Astrocyte (in vitro differentiated cells and primary cell): ENCODE data around the gene POLR2L. TPM values are rescaled to one million over a fixed set of nuclear protein-coding genes. Genes with fewer than 3 reads are reported as not detected.

Source experiments
- DNase-seq: peaks from one replicate; pipeline ENCODE4 v3.0.0-alpha.2; 2010; ENCODE audit warnings: low read depth
- FAIRE-seq: peaks from 2 replicates; lab custom pipeline; 2011; peaks lifted over from hg19 to GRCh38; lab: Jason Lieb, UNC
- H2AFZ ChIP-seq: 2 replicates; pipeline ENCODE4 v1.6.0; 2012; ENCODE audit warnings: low read depth, low read length, inconsistent platforms
- H3K27ac ChIP-seq: 2 replicates; pipeline ENCODE4 v1.5.1; 2011; ENCODE audit warnings: low read depth, low read length, inconsistent platforms
- H3K27me3 ChIP-seq: 2 replicates; pipeline ENCODE4 v1.6.0; 2011; ENCODE audit warnings: low read length, inconsistent platforms; ENCODE audit not compliant: insufficient read depth
- H3K36me3 ChIP-seq: 2 replicates; pipeline ENCODE4 v1.5.1; 2011; ENCODE audit warnings: low read length, inconsistent platforms; ENCODE audit not compliant: insufficient read depth
- H3K4me1 ChIP-seq: 2 replicates; pipeline ENCODE4 v1.5.1; 2011; ENCODE audit warnings: low read length, inconsistent platforms; ENCODE audit not compliant: insufficient read depth
- H3K4me2 ChIP-seq: 2 replicates; pipeline ENCODE4 v1.6.0; 2012; ENCODE audit warnings: low read length, inconsistent platforms
- H3K4me3 ChIP-seq: 2 replicates; pipeline ENCODE4 v1.5.1; 2011; ENCODE audit warnings: low read depth, mild to moderate bottlenecking, low read length, inconsistent platforms; ENCODE audit not compliant: insufficient read depth
- H3K79me2 ChIP-seq: 2 replicates; pipeline ENCODE4 v1.6.0; 2012; ENCODE audit warnings: mild to moderate bottlenecking, low read length, inconsistent platforms; ENCODE audit not compliant: insufficient read depth
- H3K9ac ChIP-seq: 2 replicates; pipeline ENCODE4 v1.6.0; 2012; ENCODE audit warnings: mild to moderate bottlenecking, low read length, inconsistent platforms
- H3K9me3 ChIP-seq: 2 replicates; pipeline ENCODE4 v1.5.1; 2012; ENCODE audit warnings: low read depth, mild to moderate bottlenecking, low read length, inconsistent platforms; ENCODE audit not compliant: insufficient read depth
- H4K20me1 ChIP-seq: 2 replicates; pipeline ENCODE4 v1.6.0; 2012; ENCODE audit warnings: low read length, inconsistent platforms; ENCODE audit not compliant: insufficient read depth
- H3K27ac Mint-ChIP-seq: one replicate; pipeline ENCODE4 v1.8.0; 2021; ENCODE audit warnings: mild to moderate bottlenecking, mixed read lengths; ENCODE audit not compliant: unreplicated experiment
- H3K27me3 Mint-ChIP-seq: one replicate; pipeline ENCODE4 v1.8.0; 2021; ENCODE audit warnings: low read depth, mixed read lengths; ENCODE audit not compliant: unreplicated experiment
- H3K36me3 Mint-ChIP-seq: one replicate; pipeline ENCODE4 v1.8.0; 2021; ENCODE audit warnings: low read depth, mixed read lengths; ENCODE audit not compliant: unreplicated experiment
- H3K4me1 Mint-ChIP-seq: one replicate; pipeline ENCODE4 v1.8.0; 2021; ENCODE audit warnings: low read depth, mixed read lengths; ENCODE audit not compliant: unreplicated experiment
- H3K4me3 Mint-ChIP-seq: one replicate; pipeline ENCODE4 v1.8.0; 2021; ENCODE audit warnings: mild to moderate bottlenecking, moderate library complexity, mixed read lengths; ENCODE audit not compliant: unreplicated experiment
- H3K9me3 Mint-ChIP-seq: one replicate; pipeline ENCODE4 v1.8.0; 2021; ENCODE audit warnings: mild to moderate bottlenecking, mixed read lengths; ENCODE audit not compliant: unreplicated experiment
- EZH2 ChIP-seq: IDR thresholded peaks from 2 replicates; pipeline ENCODE4 v1.6.1; 2012; ENCODE audit warnings: mild to moderate bottlenecking, low read length, inconsistent platforms; ENCODE audit not compliant: insufficient read depth
- total RNA-seq: library from RNA; stranded (reverse); gene quantifications from 2 replicates; pipeline ENCODE4 v1.2.1, GENCODE V29; 2021
- TF ChIP-seq, protein P1 (sequence below): IDR thresholded peaks from 2 replicates; pipeline ENCODE4 v1.5.1; 2011; ENCODE audit warnings: low read depth, mild to moderate bottlenecking, inconsistent platforms, low read length, moderate library complexity; ENCODE audit not compliant: insufficient read depth

POLR2L gene
- total RNA-seq, 1 donor from 2014 or later: 212 TPM

DNA sequence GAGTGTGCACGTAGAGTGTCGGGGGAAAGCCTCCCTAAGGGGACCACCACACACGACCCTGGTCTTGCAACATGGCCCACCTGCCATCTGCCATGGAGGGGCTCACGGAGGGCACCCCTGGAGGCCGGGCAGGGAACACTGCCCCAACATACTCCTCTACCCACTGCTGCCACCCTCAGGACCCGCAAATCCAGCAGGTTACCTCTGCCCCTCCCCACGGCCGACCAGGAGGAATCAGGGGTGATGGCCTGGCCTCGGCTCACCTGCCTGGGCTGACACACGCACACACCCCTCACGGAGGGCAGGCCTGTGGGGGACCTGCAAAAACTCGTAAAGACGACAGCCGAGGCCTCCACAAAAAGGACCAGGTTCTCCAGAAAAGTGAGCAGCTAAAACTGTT lies 38.1 kb upstream of the POLR2L start:
- no peak overlapping the region for H3K4me3 ChIP-seq
- H3K36me3 ChIP-seq: no peaks in the 10 kb centered on the region
- no peak for TF ChIP-seq EZH2
- TF ChIP-seq, protein P1, sequence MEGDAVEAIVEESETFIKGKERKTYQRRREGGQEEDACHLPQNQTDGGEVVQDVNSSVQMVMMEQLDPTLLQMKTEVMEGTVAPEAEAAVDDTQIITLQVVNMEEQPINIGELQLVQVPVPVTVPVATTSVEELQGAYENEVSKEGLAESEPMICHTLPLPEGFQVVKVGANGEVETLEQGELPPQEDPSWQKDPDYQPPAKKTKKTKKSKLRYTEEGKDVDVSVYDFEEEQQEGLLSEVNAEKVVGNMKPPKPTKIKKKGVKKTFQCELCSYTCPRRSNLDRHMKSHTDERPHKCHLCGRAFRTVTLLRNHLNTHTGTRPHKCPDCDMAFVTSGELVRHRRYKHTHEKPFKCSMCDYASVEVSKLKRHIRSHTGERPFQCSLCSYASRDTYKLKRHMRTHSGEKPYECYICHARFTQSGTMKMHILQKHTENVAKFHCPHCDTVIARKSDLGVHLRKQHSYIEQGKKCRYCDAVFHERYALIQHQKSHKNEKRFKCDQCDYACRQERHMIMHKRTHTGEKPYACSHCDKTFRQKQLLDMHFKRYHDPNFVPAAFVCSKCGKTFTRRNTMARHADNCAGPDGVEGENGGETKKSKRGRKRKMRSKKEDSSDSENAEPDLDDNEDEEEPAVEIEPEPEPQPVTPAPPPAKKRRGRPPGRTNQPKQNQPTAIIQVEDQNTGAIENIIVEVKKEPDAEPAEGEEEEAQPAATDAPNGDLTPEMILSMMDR: no peak
- no peaks in the 10 kb centered on the region for H3K9me3 ChIP-seq
- DNase-seq (no peak), FAIRE-seq (no peak)
- no peak overlapping the region for H3K27ac ChIP-seq
- Mint-ChIP-seq H3K4me1 (peaks cover 4% of the 10 kb centered on the region), H3K27me3 (peaks cover 2% of the 10 kb centered on the region), H3K9me3 (no peaks in the 10 kb centered on the region), H3K4me3 (no peak overlapping the region), H3K36me3 (peaks cover 13% of the 10 kb centered on the region), H3K27ac (no peak overlapping the region)
- H2AFZ ChIP-seq: no peak overlapping the region
- H3K4me2 ChIP-seq: no peak overlapping the region
- no peak overlapping the region for H3K9ac ChIP-seq
- peaks cover 15% of the 10 kb centered on the region for H4K20me1 ChIP-seq
- H3K79me2 ChIP-seq: no peaks in the 10 kb centered on the region
- no peaks in the 10 kb centered on the region for H3K4me1 ChIP-seq
- H3K27me3 ChIP-seq: no peaks in the 10 kb centered on the region

GRCh38 chr11:877565-877964 lies 35.2 kb upstream of the POLR2L start:
- no peak for TF ChIP-seq EZH2
- TF ChIP-seq, protein P1: no peak
- no peak overlapping the region for H3K4me3 ChIP-seq
- Mint-ChIP-seq H3K36me3 (peaks cover 14% of the 10 kb centered on the region), H3K27ac (peak overlapping the region; percentile 34), H3K9me3 (no peaks in the 10 kb centered on the region), H3K4me3 (no peak overlapping the region), H3K27me3 (peaks cover 3% of the 10 kb centered on the region), H3K4me1 (peaks cover 3% of the 10 kb centered on the region)
- no peaks in the 10 kb centered on the region for H3K9me3 ChIP-seq
- H3K79me2 ChIP-seq: no peaks in the 10 kb centered on the region
- H3K27ac ChIP-seq: no peak overlapping the region
- DNase-seq: no peak
- no peak for FAIRE-seq
- H2AFZ ChIP-seq: no peak overlapping the region
- no peaks in the 10 kb centered on the region for H3K36me3 ChIP-seq
- H3K9ac ChIP-seq: no peak overlapping the region
- H4K20me1 ChIP-seq: peaks cover 20% of the 10 kb centered on the region
- H3K4me1 ChIP-seq: no peaks in the 10 kb centered on the region
- no peak overlapping the region for H3K4me2 ChIP-seq
- no peaks in the 10 kb centered on the region for H3K27me3 ChIP-seq

GRCh38 chr11:876545-876944 lies 34.2 kb upstream of the POLR2L start:
- peaks cover 8% of the 10 kb centered on the region for H3K36me3 Mint-ChIP-seq
- H3K27me3 ChIP-seq: no peaks in the 10 kb centered on the region
- H3K4me3 Mint-ChIP-seq: no peak overlapping the region
- H2AFZ ChIP-seq: no peak overlapping the region
- H3K4me3 ChIP-seq: no peak overlapping the region
- H3K27ac ChIP-seq: no peak overlapping the region
- peaks cover 20% of the 10 kb centered on the region for H4K20me1 ChIP-seq
- no peak for DNase-seq
- H3K27me3 Mint-ChIP-seq: peaks cover 3% of the 10 kb centered on the region
- H3K4me1 Mint-ChIP-seq: no peaks in the 10 kb centered on the region
- H3K9me3 ChIP-seq: no peaks in the 10 kb centered on the region
- no peak overlapping the region for H3K27ac Mint-ChIP-seq
- no peaks in the 10 kb centered on the region for H3K36me3 ChIP-seq
- FAIRE-seq: no peak
- no peak for TF ChIP-seq EZH2
- TF ChIP-seq, protein P1: no peak
- peaks cover 4% of the 10 kb centered on the region for H3K4me1 ChIP-seq
- no peaks in the 10 kb centered on the region for H3K79me2 ChIP-seq
- no peak overlapping the region for H3K9ac ChIP-seq
- no peak overlapping the region for H3K4me2 ChIP-seq
- H3K9me3 Mint-ChIP-seq: no peaks in the 10 kb centered on the region
